CD14-positive monocyte (primary cell): ENCODE measurements around the gene FGF14. TPM values are rescaled to one million over a fixed set of nuclear protein-coding genes. Genes with fewer than 3 reads are reported as not detected.

ENCODE experiments used
- DNase-seq, 3 donors: peaks; one replicate each; pipeline ENCODE4 v3.0.0-alpha.2; 2011 to 2022
- H2AFZ ChIP-seq: 2 replicates; pipeline ENCODE4 v1.6.0; 2012; ENCODE audit warnings: mild to moderate bottlenecking, low read depth, low read length, inconsistent platforms; ENCODE audit not compliant: insufficient read depth, poor library complexity, severe bottlenecking
- H3K27ac ChIP-seq, 2 donors: 1 replicate in 1 of 2; 2 replicates in 1 of 2; pipeline ENCODE4 v1.5.1; 2012 to 2013; ENCODE audit warnings: low read length in 2 of 2, control low read depth in 1 of 2, inconsistent platforms in 1 of 2, low read depth in 1 of 2, mild to moderate bottlenecking in 1 of 2
- H3K27me3 ChIP-seq, 2 donors: one replicate each; pipeline versions ENCODE4 v1.6.0 to v1.6.1; 2011 to 2013; ENCODE audit warnings: low read length in 2 of 2; ENCODE audit not compliant: control insufficient read depth in 2 of 2, insufficient read depth in 2 of 2
- H3K36me3 ChIP-seq, 2 donors: replicated peaks in 1 of 2; 1 replicate in 1 of 2; 2 replicates in 1 of 2; pipeline versions ENCODE4 v1.5.1 to v1.6.1; 2012 to 2013; ENCODE audit warnings: low read length in 2 of 2, control low read depth in 1 of 2, inconsistent platforms in 1 of 2, mild to moderate bottlenecking in 1 of 2; ENCODE audit not compliant: insufficient read depth in 2 of 2, control insufficient read depth in 1 of 2
- H3K4me1 ChIP-seq, 2 donors: 1 replicate in 1 of 2; 2 replicates in 1 of 2; pipeline versions ENCODE4 v1.5.1 to v1.6.1; 2012 to 2013; ENCODE audit warnings: low read length in 2 of 2, control low read depth in 1 of 2, inconsistent platforms in 1 of 2, mild to moderate bottlenecking in 1 of 2, moderate library complexity in 1 of 2; ENCODE audit not compliant: insufficient read depth in 2 of 2, control insufficient read depth in 1 of 2
- H3K4me2 ChIP-seq: replicated peaks from 2 replicates; pipeline ENCODE3; 2012; ENCODE audit warnings: low read length, moderate library complexity, mild to moderate bottlenecking; ENCODE audit not compliant: poor library complexity, severe bottlenecking; ENCODE audit errors: extremely low read depth
- H3K4me3 ChIP-seq, 3 experiments: fragments of 200-600 bp in 1 of 3; sonication (generic) in 1 of 3; replicated peaks in 1 of 3; 1 replicate in 2 of 3; 2 replicates in 1 of 3; pipeline ENCODE4 v1.5.1; 2011 to 2013; ENCODE audit warnings: low read length in 3 of 3, mild to moderate bottlenecking in 3 of 3, control low read depth in 2 of 3, low read depth in 2 of 3, inconsistent platforms in 1 of 3, moderate library complexity in 1 of 3
- H3K79me2 ChIP-seq: 2 replicates; pipeline ENCODE4 v1.6.0; 2012; ENCODE audit warnings: mild to moderate bottlenecking, control low read depth, inconsistent platforms, low read length, moderate library complexity; ENCODE audit not compliant: insufficient read depth
- H3K9ac ChIP-seq: 2 replicates; pipeline ENCODE4 v1.6.0; 2017; ENCODE audit warnings: low read length, mild to moderate bottlenecking; ENCODE audit not compliant: insufficient read depth, poor library complexity, severe bottlenecking
- H3K9me3 ChIP-seq, 2 donors: replicated peaks in 1 of 2; 1 replicate in 1 of 2; 2 replicates in 1 of 2; pipeline versions ENCODE4 v1.5.1 to v1.6.1; 2012 to 2013; ENCODE audit warnings: low read length in 2 of 2, control low read depth in 1 of 2; ENCODE audit not compliant: control insufficient read depth in 1 of 2, insufficient read depth in 1 of 2
- H4K20me1 ChIP-seq: 2 replicates; pipeline ENCODE4 v1.6.0; 2012; ENCODE audit warnings: mild to moderate bottlenecking, low read length, control low read depth, moderate library complexity; ENCODE audit not compliant: insufficient read depth
- H3K27ac Mint-ChIP-seq, 7 donors: one replicate each; pipeline ENCODE4 v1.8.0; 2020; ENCODE audit warnings: mild to moderate bottlenecking in 7 of 7, mixed read lengths in 7 of 7, moderate library complexity in 6 of 7, inconsistent platforms in 2 of 7
- H3K27me3 Mint-ChIP-seq, 3 donors: one replicate each; pipeline ENCODE4 v1.8.0; 2021 to 2022; ENCODE audit warnings: low read depth in 3 of 3, mild to moderate bottlenecking in 3 of 3, mixed read lengths in 3 of 3, moderate library complexity in 3 of 3, inconsistent platforms in 1 of 3
- H3K36me3 Mint-ChIP-seq, 2 donors: one replicate each; pipeline ENCODE4 v1.8.0; 2020; ENCODE audit warnings: mixed read lengths in 2 of 2, inconsistent platforms in 1 of 2, mild to moderate bottlenecking in 1 of 2
- H3K4me1 Mint-ChIP-seq: one replicate; pipeline ENCODE4 v1.8.0; 2020; ENCODE audit warnings: mild to moderate bottlenecking, mixed read lengths
- H3K4me3 Mint-ChIP-seq, 2 donors: one replicate each; pipeline ENCODE4 v1.8.0; 2020; ENCODE audit warnings: mild to moderate bottlenecking in 2 of 2, mixed read lengths in 2 of 2, moderate library complexity in 1 of 2
- H3K9me3 Mint-ChIP-seq, 7 donors: one replicate each; pipeline ENCODE4 v1.8.0; 2020 to 2022; ENCODE audit warnings: mixed read lengths in 7 of 7, mild to moderate bottlenecking in 6 of 7, moderate library complexity in 6 of 7, inconsistent platforms in 2 of 7
- WGBS: methylation state at CpG from one replicate; pipeline ENCODE4 v1.1.5; 2013; ENCODE audit warnings: missing lambda C conversion rate; ENCODE audit not compliant: insufficient coverage; 5-methylcytosine and 5-hydroxymethylcytosine counted together
- intact Hi-C, 2 donors: fragments of 100-400 bp; cut with micrococcal nuclease; formaldehyde crosslinking; loops; one replicate each; pipeline versions ENCODE4 v1.15.0 to v1.15.1; 2023
- polyA plus RNA-seq, 3 donors: library from polyadenylated mRNA; depleted of rRNA in 1 of 3; unstranded in 2 of 3; stranded (reverse) in 1 of 3; fragments of 300-500 nt in 2 of 3; fragments of >200 nt in 1 of 3; fragmentation: Illumina TruSeq in 2 of 3; gene quantifications; 1 replicate in 2 of 3; 2 replicates in 1 of 3; pipeline ENCODE4 v1.2.3, GENCODE V29; 2012 to 2021
- TF ChIP-seq, protein P1 (sequence below): fragments of 200-600 bp; IDR thresholded peaks from one replicate; pipeline ENCODE4 v1.8.0; 2022; ENCODE audit warnings: antibody characterized with exemption, mild to moderate bottlenecking

FGF14 gene
- polyA plus RNA-seq, 3 donors = not detected

DNA sequence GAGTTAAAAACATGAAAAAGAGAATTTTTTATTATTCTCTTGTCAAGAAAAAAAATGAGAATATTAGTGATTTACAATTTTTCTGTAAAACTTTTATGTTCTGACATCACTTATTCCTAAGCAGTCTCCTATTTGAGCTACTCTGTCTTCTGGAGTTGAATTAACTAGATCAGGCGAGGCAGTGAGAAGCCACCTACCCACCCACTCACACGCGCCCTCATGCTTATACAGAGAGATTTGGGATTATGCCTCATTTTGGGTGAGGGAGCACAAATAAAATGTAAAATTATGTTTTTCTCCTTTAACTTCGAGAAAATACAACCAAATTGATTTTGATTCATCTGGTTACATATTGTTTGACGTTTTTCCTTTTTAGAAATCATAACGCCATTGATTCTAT, 524.9 kb downstream of the FGF14 start:
- no peaks in the 10 kb centered on the region for H3K79me2 ChIP-seq
- H3K27ac Mint-ChIP-seq = no peak overlapping the region
- TF ChIP-seq, protein P1, sequence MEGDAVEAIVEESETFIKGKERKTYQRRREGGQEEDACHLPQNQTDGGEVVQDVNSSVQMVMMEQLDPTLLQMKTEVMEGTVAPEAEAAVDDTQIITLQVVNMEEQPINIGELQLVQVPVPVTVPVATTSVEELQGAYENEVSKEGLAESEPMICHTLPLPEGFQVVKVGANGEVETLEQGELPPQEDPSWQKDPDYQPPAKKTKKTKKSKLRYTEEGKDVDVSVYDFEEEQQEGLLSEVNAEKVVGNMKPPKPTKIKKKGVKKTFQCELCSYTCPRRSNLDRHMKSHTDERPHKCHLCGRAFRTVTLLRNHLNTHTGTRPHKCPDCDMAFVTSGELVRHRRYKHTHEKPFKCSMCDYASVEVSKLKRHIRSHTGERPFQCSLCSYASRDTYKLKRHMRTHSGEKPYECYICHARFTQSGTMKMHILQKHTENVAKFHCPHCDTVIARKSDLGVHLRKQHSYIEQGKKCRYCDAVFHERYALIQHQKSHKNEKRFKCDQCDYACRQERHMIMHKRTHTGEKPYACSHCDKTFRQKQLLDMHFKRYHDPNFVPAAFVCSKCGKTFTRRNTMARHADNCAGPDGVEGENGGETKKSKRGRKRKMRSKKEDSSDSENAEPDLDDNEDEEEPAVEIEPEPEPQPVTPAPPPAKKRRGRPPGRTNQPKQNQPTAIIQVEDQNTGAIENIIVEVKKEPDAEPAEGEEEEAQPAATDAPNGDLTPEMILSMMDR = no peak

DNA sequence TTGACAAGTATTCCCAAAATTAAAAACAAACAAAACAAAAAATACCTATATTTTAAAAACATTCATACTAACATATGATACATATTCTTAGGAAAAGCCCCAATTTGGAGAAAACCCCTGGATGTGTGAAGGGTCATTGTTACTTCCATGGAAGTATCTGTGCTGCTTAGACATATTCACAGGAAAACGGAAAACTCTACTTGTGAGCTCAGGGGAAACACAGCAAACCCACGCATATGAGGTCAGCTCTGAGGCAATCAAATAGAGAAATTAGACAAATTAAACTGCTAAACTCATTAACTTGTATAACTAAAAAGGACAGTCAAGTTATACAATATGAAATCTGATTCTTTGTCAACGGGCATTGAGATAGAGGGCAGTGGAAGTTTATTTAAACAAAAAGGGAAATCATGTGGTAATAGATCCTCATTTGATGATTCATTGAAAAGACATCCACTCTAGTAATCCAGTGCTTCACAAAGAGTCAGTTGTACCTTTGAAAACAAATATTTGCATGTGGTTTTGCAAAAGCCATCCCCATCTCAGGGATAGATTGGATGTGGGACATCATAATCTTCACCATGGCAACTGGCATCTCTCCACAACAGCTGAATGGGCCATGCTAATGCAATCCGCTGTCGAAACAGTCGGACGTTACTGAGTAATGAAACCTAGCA, 526.0 kb downstream of the FGF14 start:
- H3K9ac ChIP-seq = no peak overlapping the region
- Mint-ChIP-seq H3K27me3 (no peaks in the 10 kb centered on the region), H3K27ac (no peak overlapping the region), H3K9me3 (no peaks in the 10 kb centered on the region), H3K36me3 (no peaks in the 10 kb centered on the region), H3K4me1 (no peaks in the 10 kb centered on the region), H3K4me3 (no peak overlapping the region)
- H3K27ac ChIP-seq = no peak overlapping the region
- WGBS = no CpG with 5 or more reads among the region's 7 CpGs
- TF ChIP-seq, protein P1 = no peak
- H4K20me1 ChIP-seq = no peaks in the 10 kb centered on the region
- H3K79me2 ChIP-seq = no peaks in the 10 kb centered on the region
- no peaks in the 10 kb centered on the region for H3K9me3 ChIP-seq
- H3K4me2 ChIP-seq = no peak overlapping the region
- H2AFZ ChIP-seq = no peak overlapping the region
- DNase-seq = no peak
- no peaks in the 10 kb centered on the region for H3K27me3 ChIP-seq
- no peaks in the 10 kb centered on the region for H3K36me3 ChIP-seq
- no peaks in the 10 kb centered on the region for H3K4me1 ChIP-seq
- intact Hi-C loops = no loop called here
- H3K4me3 ChIP-seq = no peak overlapping the region

More for the DNA sequence above, 524.9 kb downstream of the FGF14 start:
- no peak overlapping the region for H3K4me3 Mint-ChIP-seq
- Histone ChIP-seq H4K20me1 (no peaks in the 10 kb centered on the region), H3K9me3 (no peaks in the 10 kb centered on the region), H3K4me2 (no peak overlapping the region), H3K4me3 (no peak overlapping the region), H2AFZ (no peak overlapping the region), H3K27me3 (no peaks in the 10 kb centered on the region), H3K27ac (no peak overlapping the region), H3K9ac (no peak overlapping the region), H3K36me3 (no peaks in the 10 kb centered on the region), H3K4me1 (no peaks in the 10 kb centered on the region)
- no peak for DNase-seq
- no peaks in the 10 kb centered on the region for H3K27me3 Mint-ChIP-seq
- H3K9me3 Mint-ChIP-seq = no peaks in the 10 kb centered on the region
- intact Hi-C loops = no loop called here
- H3K36me3 Mint-ChIP-seq = no peaks in the 10 kb centered on the region
- 100% methylated on average over 2 of the region's 6 CpGs for WGBS
- H3K4me1 Mint-ChIP-seq = no peaks in the 10 kb centered on the region
